ENCODE measurements around the gene KRT2. TPM values are rescaled to one million over a fixed set of nuclear protein-coding genes. Genes with fewer than 3 reads are reported as not detected.

Gene KRT2
- total RNA-seq, 1 experiment from 2014 or later: not detected

- BruUV-seq (replicated peaks): no TSS peak
- no peaks in the 10 kb centered on the region for H3K36me3 ChIP-seq (ENCODE audit: low read depth)
- H3K4me3 ChIP-seq: no peak overlapping the region
- DNase-seq: no peak
- H3K4me1 ChIP-seq (replicated peaks; ENCODE audit: insufficient read depth): peaks cover 20% of the 10 kb centered on the region
- peaks cover 12% of the 10 kb centered on the region; the same call in 1 of the 2 replicates for H3F3A ChIP-seq (ENCODE audit: insufficient read depth, low read depth)
- H2AFZ ChIP-seq: no peak overlapping the region
- no peaks in the 10 kb centered on the region for H3K9me2 ChIP-seq (ENCODE audit: insufficient read depth)
- TF ChIP-seq EZH2 (IDR thresholded peaks at IDR 0.05; ENCODE audit: low read depth) (no peak), CTCF (conservative IDR thresholded peaks at IDR 0.05) (no peak)
- no peak overlapping the region for H3K27ac ChIP-seq
- ChIA-PET POLR2A (ENCODE audit: unreplicated experiment) (no interaction called here), CTCF (interaction anchor here (0.6 kb wide), 1 partner anchor 282 kb away, joined by 3 read pairs; no protein-coding TSS in a partner anchor)
- H4K20me1 ChIP-seq (ENCODE audit: insufficient read depth): no peaks in the 10 kb centered on the region
- no peaks in the 10 kb centered on the region for H3K79me2 ChIP-seq (ENCODE audit: low read depth)
- no peaks in the 10 kb centered on the region for H3K9me3 ChIP-seq (ENCODE audit: insufficient read depth, low read depth)
- intact Hi-C loops (cut with micrococcal nuclease; ENCODE audit: unreplicated experiment): no loop called here
- no peak overlapping the region for H3K4me2 ChIP-seq
- no peaks in the 10 kb centered on the region for H3K27me3 ChIP-seq (ENCODE audit: insufficient read depth, low read depth)
Observed at GRCh38 chr12:52689239-52689638, 37.2 kb upstream of the KRT2 start.

GRCh38 chr12:52688481-52688880 lies 36.5 kb upstream of the KRT2 start:
- no peaks in the 10 kb centered on the region for H4K20me1 ChIP-seq (ENCODE audit: insufficient read depth)
- peaks cover 20% of the 10 kb centered on the region for H3K4me1 ChIP-seq (replicated peaks; ENCODE audit: insufficient read depth)
- peaks cover 12% of the 10 kb centered on the region; the same call in 1 of the 2 replicates for H3F3A ChIP-seq (ENCODE audit: insufficient read depth, low read depth)
- no peak for DNase-seq
- H3K27me3 ChIP-seq (ENCODE audit: insufficient read depth, low read depth): no peaks in the 10 kb centered on the region
- H3K79me2 ChIP-seq (ENCODE audit: low read depth): no peaks in the 10 kb centered on the region
- BruUV-seq (replicated peaks): no TSS peak
- H3K4me2 ChIP-seq: no peak overlapping the region
- ChIA-PET CTCF (no interaction called here), POLR2A (ENCODE audit: unreplicated experiment) (interaction anchor here (1.0 kb wide), 1 partner anchor 16 kb away, joined by 3 read pairs; no protein-coding TSS in a partner anchor)
- no peaks in the 10 kb centered on the region for H3K9me3 ChIP-seq (ENCODE audit: insufficient read depth, low read depth)
- no peaks in the 10 kb centered on the region for H3K36me3 ChIP-seq (ENCODE audit: low read depth)
- no peak overlapping the region for H2AFZ ChIP-seq
- intact Hi-C loops (cut with micrococcal nuclease; ENCODE audit: unreplicated experiment): no loop called here
- H3K4me3 ChIP-seq: no peak overlapping the region
- no peaks in the 10 kb centered on the region for H3K9me2 ChIP-seq (ENCODE audit: insufficient read depth)
- no peak for TF ChIP-seq EZH2 (IDR thresholded peaks at IDR 0.05; ENCODE audit: low read depth)
- no peak for TF ChIP-seq CTCF (conservative IDR thresholded peaks at IDR 0.05)
- H3K27ac ChIP-seq: no peak overlapping the region

GRCh38 chr12:52687497-52688385 lies 35.7 kb upstream of the KRT2 start:
- no peaks in the 10 kb centered on the region for H3K36me3 ChIP-seq (ENCODE audit: low read depth)
- H3K4me2 ChIP-seq: peak overlapping the region; percentile 52
- H3K9me3 ChIP-seq (ENCODE audit: insufficient read depth, low read depth): no peaks in the 10 kb centered on the region
- H3K27ac ChIP-seq: peak overlapping the region; percentile 60
- peaks cover 20% of the 10 kb centered on the region for H3K4me1 ChIP-seq (replicated peaks; ENCODE audit: insufficient read depth)
- H3K79me2 ChIP-seq (ENCODE audit: low read depth): no peaks in the 10 kb centered on the region
- no peak overlapping the region for H3K4me3 ChIP-seq
- H3K9me2 ChIP-seq (ENCODE audit: insufficient read depth): no peaks in the 10 kb centered on the region
- POLR2A ChIA-PET (ENCODE audit: unreplicated experiment): interaction anchor here (0.6 to 1.0 kb wide), 3 partner anchors 15 to 431 kb away, joined by 3 to 8 read pairs (median 3); no protein-coding TSS in a partner anchor
- TF ChIP-seq EZH2 (IDR thresholded peaks at IDR 0.05; ENCODE audit: low read depth) (no peak), CTCF (conservative IDR thresholded peaks at IDR 0.05) (no peak)
- intact Hi-C loops (cut with micrococcal nuclease; ENCODE audit: unreplicated experiment): no loop called here
- no peaks in the 10 kb centered on the region for H4K20me1 ChIP-seq (ENCODE audit: insufficient read depth)
- no TSS peak for BruUV-seq (replicated peaks)
- peak overlapping the region; percentile 45; the same call in 1 of the 2 replicates for H2AFZ ChIP-seq
- CTCF ChIA-PET: no interaction called here
- no peaks in the 10 kb centered on the region for H3K27me3 ChIP-seq (ENCODE audit: insufficient read depth, low read depth)
- peaks cover 12% of the 10 kb centered on the region; the same call in 1 of the 2 replicates for H3F3A ChIP-seq (ENCODE audit: insufficient read depth, low read depth)
- DNase-seq: peak; percentile 55 to 88
